Activated CD4-positive, alpha-beta T cell treated with anti-CD3 and anti-CD28 coated beads for 1 hour (primary cell): ENCODE measurements around the gene RNASEH2A.
A peak's percentile ranks its signal among the peaks of the same experiment; 100 is the strongest.
"Not testable (repeated sequence)": the region's sequence is repeated elsewhere in the genome, so short reads cannot be mapped to it uniquely, and the experiment has no call there.

Experiments
- DNase-seq: peaks from one replicate; pipeline ENCODE4 v3.0.0-alpha.2; 2020

RNASEH2A gene

DNA sequence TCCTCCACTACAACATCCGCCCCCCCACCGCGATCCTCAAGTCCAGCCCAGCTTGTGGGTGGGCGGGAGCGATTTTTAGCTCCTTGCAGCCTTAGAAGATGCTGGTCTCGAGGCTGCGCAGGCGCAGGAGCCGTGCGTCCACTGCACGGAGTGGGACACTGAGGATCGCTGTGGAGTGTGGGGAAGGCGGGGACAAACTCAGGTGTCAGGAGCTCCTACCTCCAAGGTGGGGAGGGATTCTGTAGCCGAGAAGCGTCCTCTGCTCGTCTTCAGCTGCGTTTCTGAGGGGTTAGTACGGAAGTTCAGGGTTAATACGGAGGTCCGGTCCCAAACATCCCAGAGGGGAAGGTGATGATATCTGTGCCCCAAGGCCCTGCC is 28.2 kb downstream of the RNASEH2A start, which contains the start of gene RTBDN:
Gene RTBDN, minus strand, starts transcription at position 14 of the 378 bp plus-strand sequence. CDS start 4,600 bp downstream, outside the sequence.
- no peak for DNase-seq

DNA sequence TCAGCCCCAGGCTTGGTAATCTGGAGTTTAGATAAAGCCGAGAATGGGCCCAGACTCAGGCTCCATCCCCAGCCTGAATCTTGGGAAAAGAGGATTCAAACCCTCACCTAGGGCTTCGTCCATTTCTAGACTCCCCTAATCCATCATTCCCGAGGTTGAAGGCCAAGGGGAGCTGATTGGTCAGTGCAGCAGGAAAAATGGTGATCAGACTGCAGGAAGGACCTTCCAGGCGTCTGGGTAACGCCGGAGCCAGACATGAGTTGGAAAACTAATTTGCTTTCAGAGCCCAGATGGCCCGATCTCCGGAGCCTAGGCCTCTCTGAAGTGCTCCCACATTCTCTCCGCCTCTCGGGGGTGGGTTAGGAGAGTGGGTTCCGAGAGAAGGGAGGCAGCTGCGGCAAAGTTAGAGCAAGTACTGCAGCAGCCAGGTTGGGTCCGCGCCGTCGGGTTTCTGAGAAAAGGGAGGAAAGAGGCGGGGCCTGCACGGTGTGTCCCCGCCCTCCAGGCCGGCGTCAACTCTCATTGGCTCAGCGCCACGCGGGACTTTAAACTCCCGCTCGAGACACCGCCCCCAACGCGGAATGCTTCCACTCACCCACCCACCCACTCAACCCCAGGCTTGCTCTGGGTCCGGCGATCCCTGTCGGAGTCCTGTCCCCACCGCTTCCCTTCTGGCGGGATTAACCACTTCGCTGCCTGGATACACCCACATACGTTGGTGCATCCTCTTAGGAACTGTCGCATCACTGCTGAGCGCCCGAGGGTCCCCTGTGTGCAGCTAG is 28.8 kb downstream of the RNASEH2A start:
- DNase-seq = no peak

DNA sequence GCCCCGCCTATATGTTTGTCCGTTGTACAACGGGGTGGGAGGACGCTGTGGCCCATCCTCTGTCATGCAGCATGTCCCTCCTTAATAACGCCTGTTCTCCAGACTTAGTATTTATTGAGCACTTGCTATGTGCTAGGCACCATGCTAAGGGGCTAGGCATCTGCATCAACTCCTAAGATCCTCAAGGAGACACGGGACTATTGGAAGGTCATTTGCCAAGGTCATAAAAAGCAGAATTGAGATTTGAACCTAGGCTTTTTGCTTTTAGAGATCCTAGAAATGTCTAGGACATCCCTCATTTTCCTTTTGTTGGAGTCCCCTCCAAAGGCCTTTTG is 30.1 kb downstream of the RNASEH2A start:
- no peak for DNase-seq

DNA sequence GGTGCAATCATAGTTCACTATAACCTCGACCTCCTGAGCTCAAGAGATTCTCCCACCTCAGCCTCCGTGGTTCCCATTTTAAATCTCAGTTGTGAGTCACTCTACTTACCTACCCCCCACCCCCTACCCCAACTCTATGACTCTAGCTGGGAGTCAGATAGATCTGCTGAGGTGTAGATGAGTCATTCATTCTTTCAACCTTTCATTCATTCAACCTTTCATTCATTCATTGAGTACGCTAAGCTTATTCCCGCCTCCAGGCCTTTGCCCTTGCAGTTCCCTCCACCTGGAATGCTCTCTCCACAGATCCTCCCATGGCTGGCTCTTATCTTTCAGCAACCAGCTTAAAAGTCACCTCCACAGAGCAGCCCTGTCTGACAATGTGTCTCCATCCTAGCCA is 30.8 kb downstream of the RNASEH2A start:
- no peak for DNase-seq

DNA sequence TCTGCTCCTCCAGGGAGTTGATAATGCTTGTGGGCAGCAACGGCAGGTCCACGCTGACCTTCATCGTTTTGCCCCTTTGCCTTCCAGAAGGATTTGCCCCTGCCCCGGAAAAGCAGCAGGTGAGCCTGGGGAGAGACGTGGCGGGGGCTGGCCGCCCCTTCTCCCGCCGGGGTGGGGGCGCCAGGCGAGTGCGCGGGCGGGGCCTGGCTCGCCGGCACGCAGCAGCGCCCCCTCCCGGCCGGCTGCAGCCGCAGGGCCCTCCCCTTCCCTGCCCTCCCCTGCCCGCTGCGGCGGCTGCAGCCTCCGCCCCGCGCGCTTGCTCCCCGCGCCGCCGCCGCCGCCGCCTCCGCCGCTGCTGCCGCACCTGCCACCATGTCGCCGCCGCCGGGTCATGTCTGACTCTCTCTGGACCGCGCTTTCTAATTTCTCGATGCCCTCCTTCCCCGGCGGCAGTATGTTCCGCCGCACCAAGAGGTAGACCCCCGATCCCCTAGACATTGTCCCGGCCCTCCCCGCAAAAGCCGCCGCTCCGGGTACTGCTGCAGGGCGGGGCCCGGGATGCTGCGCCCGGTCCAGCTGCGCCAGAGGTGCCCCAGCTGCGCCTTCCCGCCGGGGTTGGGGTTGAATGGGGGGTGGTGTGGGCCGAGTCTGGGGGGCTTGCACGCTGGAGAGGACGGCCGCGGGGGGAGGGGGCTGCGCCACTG is 31.9 kb downstream of the RNASEH2A start, which contains the start of gene MAST1:
Gene MAST1, plus strand, starts transcription at position 334 of the 704 bp plus-strand sequence. Its CDS starts 58 bp downstream, at position 392.
- DNase-seq = no peak

DNA sequence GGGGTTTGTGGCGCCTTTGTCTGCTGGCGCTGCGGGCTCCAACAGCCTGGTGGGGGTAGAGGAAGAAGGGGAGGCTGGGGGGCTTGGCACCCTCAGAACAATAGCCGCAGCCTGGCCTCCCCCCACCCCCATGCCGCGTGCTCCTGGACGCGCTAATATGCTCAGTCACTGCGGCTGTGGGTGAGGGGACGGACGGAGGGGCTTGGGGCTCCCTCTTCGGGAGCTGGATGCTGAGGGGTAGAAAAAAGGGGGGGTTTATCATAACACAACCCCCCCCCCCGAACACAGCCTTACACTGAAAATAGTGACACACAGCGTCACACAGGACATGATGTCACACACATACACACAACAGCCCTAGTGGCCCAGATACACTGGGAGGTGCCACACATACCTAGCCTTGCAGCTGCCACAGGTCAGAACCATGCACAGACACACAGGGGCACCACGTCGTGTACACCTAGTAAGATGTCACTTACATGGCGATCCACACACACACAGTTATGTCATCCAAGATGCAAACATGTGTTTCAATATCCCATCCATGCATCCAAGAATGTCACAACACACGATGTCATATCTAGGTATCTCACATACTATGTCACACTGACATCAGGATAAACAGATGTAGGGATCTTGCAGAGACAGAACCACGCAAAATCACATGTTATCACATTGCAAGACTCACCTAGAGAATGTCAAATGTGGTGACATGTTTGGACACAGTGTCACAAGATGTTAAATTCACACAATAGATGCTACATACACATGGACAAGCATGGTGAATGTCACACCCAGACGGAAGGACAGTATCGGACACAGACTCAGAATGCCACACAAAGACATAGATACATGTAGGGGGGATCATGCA is 32.7 kb downstream of the RNASEH2A start:
- no peak for DNase-seq

DNA sequence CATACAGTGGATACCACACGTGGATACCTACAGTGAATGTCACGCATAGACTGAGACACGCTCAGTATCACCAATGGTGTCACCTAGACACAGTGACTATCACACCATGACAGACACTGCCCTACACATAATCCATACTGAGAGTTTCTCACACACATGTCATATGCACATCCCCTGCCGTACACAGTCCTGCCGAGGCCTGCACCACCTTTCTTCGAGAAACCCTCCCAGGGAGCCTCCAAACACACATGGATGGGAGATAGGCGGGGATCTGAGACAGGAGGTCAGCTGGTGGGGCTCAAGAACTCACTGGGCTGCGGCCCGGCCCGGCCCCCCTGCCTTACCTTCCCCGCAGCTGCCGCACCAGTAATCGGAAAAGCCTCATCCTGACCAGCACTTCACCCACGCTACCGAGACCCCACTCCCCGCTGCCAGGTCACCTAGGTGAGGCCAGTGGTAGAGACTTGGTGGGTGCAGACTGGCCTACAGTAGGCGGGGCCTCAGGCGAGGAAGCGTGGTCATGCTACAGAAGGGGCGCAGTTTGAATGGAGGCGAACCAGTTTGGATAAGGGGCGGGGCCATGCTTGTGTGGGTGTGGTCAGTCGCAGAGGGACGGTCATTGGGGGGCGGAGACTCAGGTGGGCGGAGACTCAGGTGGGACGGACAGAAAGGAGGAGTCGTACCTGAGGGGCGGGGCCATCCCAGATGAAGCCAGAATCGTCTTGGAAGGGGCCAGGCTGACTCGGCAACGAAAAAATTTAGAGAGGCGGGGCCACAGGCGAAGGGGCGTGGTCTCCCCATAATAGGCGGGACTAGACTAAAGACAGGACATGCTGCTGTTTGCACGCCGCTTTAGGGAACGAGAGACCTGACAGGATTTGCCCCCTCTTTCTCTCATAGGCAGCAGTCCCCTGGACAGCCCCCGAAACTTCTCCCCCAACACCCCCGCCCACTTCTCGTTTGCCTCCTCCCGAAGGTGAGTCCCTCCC is 34.0 kb downstream of the RNASEH2A start:
- DNase-seq = no peak

DNA sequence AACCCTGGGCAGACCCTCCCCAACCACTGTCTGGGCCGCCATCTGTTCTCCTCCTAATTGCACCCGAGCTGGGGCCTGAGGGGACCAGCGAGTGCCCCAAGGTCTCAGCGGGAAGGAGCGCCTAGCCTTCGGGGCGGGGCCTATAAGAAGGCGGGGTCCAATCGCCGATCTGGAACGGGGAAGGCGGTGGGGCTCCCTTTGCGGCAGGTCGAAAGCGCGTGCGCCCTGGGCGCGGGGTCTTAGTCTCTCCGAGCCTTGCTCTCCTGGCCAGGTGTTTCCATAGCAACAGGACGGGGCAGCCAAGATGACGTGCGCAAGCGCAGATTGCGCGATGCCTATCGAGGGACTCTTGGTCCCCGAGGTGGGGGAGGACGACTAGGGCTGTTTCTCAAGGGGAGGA is 34.7 kb downstream of the RNASEH2A start:
- no peak for DNase-seq

DNA sequence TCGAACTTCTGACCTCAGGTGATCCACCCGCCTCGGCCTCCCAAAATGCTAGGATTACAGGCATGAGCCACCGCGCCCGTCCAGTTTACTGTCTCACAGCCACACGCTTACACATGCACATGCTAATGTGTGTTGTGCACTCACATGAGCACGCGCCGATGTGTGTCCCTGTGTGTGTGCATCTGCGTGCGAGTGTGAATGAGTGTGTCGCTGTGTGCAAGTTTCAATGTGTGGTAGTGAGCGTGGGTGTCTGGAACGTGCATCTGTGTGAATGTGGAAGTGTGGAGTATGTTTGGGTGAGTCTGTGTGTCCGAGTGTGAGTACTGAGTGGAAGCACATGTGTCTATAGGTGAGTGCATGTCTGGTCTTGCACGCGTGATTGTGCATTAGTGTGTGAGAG is 36.1 kb downstream of the RNASEH2A start:
- DNase-seq = no peak

DNA sequence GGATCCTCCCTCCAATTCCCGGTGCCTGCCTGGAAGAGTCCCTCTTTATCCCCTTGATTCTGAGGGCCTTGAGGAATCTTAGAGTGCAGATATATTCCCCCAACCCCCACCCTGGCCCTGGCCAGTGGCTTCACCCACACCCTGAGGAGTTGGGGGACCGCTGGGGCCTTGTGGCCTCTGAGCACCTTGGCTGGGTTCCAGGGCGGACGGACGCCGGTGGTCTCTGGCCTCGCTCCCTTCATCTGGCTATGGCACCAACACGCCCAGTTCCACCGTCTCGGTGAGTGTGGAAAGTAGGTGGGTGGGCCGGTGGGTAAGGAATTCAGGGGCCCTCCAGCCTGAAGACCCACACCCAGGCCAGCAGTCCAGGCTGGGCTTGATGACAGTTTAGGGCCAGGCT is 36.9 kb downstream of the RNASEH2A start:
- no peak for DNase-seq

DNA sequence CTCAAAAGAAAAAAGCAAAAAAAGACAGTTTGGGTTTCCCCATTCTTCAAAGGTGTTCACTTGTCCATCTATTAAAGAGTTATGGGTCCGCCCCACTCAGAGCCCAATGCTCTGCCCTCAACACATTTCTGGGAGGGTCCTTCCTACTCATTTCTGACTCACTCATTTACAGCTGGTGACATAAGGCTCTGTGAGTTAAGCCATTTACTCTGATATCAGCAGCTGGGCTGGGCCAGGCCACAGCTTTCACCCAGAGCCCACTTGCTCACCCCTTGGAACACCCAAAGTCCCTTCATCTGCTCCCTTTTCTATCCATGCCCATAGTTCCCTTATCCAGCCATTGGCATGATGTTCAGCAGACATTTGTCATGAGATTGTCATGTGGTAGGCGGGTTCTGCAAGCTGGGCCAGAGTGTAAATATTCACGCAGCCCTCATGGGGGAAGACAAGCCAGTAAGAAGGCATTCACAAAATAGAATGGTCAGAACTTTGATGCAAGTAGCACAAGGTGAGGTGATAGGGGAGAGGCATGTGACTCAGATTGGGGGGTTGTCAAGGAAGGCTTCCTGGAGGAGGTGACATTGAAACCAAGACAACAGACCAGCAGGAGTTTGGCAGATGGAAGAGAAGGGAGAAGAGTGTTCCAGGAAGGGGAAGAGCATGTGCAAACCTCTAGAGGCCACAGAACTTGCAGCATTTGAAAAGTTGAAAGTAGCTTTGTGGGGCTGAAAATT is 37.8 kb downstream of the RNASEH2A start:
- DNase-seq = no peak

DNA sequence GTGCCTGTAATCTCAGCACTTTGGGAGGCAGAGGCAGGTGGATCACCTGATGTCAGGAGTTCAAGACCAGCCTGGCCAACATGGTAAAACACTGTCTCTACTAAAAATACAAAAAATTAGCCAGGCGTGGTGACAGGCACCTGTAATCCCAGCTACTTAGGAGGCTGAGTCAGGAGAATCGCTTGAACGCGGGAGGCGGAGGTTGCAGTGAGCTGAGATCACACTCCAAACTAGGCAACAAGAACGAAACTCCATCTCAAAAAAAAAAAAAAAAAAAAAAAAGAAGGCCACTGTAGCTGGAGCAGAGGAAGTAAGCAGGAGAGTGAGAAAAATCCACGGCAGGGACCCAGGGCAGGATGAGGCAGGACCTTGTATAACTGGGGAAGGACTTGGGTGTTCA is 40.2 kb downstream of the RNASEH2A start:
- not testable (repeated sequence) for DNase-seq

DNA sequence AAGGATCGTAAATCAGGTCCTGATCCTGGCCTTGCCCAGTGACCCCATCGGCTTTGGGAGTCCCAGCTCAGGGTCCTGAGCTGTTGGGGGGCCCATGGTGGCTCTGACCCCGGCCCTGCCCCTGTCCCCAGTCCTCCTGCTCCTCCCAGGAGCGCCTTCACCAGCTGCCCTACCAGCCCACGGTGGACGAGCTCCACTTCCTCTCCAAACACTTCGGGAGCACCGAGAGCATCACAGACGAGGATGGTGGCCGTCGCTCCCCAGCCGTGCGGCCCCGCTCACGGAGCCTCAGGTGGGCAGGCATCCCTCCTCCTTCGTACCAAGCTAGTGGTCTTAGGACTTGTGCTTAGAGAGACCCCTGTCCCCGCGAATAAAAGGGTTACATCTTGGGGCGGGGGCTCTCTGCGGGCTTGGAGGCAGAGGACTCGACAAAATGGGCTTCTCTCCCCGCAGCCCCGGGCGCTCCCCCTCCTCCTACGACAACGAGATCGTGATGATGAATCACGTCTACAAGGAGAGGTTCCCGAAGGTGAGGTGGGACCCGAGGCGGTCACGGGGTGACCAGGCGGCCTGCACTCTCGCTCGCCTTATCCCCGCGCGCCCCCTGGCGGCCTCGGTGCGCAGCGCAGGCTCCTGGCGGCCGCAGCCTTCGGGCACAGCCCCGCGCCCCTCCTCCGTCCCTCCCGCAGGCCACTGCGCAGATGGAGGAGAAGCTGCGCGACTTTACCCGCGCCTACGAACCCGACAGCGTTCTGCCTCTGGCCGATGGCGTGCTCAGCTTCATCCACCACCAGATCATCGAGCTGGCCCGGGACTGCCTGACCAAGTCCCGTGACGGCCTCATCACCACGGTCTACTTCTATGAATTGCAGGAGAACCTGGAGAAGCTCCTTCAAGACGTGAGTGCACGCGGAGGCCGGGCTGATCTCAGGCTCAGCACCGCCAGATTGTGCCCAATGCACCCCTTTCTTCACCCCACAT is 41.1 kb downstream of the RNASEH2A start:
- peak; percentile 74 for DNase-seq

DNA sequence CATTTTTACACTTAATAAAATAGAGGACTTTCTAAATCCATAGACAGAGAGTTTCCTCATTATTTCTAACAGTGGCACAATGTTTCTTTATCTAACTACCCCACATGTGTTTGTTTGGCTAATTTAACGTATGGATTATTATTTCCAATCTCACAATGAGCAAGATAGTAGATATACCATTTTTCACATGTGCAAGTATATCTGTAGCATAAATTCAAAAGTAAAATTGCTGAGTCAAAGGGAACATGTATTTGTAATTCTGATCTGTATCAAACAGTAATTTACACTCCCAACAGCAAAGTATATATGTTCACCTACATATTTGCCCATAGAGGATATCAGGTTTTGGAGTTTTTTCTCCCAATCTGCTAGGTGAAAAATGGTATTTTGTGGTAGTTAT is 50.3 kb downstream of the RNASEH2A start:
- no peak for DNase-seq

DNA sequence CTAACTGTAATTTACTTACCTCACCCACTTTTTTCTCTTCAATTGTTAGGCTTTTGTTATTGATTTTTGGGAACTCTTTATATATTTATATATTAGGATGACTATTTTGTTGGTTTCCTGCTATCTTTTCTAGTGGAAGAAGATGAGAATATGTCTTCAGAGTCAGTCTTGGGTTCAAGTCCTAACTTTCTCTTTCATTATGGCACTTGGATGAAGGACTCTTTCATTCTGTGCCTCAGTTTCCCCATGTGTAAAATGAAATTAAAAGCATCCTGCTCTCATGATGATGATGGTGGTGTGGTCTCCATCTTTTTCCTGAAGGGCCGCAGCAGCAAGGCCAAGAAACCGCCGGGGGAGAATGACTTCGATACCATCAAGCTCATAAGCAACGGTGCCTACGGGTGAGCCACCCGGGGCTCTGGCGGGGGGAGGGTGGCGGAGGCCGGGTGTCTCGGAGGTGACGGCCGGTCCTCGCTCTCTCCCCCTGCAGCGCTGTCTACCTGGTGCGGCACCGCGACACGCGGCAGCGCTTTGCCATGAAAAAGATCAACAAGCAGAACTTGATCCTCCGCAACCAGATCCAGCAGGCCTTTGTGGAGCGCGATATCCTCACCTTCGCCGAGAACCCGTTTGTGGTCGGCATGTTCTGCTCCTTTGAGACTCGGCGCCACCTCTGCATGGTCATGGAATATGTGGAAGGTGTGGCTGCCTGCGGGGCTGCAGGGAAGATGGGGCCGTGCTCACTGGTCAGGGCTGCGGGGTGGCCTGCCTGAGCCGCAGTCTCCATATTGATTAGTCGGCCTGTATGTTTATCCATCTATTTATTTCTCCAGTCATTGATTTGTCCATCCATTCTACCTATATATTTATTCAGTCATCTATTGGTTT is 51.9 kb downstream of the RNASEH2A start:
- no peak for DNase-seq

DNA sequence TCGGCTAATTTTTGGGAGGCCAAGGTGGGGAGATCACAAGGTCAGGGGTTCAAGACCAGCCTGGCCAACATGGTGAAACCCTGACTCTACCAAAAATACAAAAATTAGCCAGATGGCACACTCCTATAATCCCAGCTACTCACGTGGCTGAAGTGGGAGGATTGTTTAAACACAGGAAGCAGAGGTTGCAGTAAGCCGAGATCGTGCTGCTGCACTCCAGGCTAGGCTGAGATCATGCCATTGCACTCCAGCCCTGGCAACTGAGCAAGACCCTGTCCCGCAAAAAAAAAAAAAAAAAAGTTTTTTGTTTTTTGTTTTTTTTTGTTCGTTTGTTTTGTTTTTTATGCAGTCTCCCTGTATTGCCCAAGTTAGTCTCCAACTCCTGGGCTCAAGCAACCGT is 53.2 kb downstream of the RNASEH2A start:
- DNase-seq = no peak
